Ascending aorta (tissue), 2 donors: ENCODE results near the gene STX17. TPM values are rescaled to one million over a fixed set of nuclear protein-coding genes. Genes with fewer than 3 reads are reported as not detected.
A peak's percentile ranks its signal among the peaks of the same experiment; 100 is the strongest.

Source experiments
- DNase-seq, 2 donors: peaks; one replicate each; pipeline ENCODE4 v3.0.0-alpha.2; 2019; ENCODE audit warnings: low spot score in 2 of 2
- H3K27ac ChIP-seq, 2 donors: fragments of 200-600 bp; sonication (generic); one replicate each; pipeline ENCODE4 v1.5.1; 2016 to 2017; ENCODE audit warnings: mild to moderate bottlenecking in 1 of 2
- H3K27me3 ChIP-seq: fragments of 200-600 bp; sonication (generic); one replicate; pipeline ENCODE4 v1.5.1; 2017
- H3K36me3 ChIP-seq, 2 donors: fragments of 200-600 bp; sonication (generic); one replicate each; pipeline ENCODE4 v1.5.1; 2016
- H3K4me1 ChIP-seq, 2 donors: fragments of 200-600 bp; sonication (generic); one replicate each; pipeline ENCODE4 v1.5.1; 2016 to 2017; ENCODE audit warnings: mild to moderate bottlenecking in 1 of 2
- H3K4me3 ChIP-seq, 2 donors: fragments of 200-600 bp; sonication (generic); one replicate each; pipeline ENCODE4 v1.5.1; 2016 to 2017; ENCODE audit warnings: mild to moderate bottlenecking in 1 of 2
- H3K9me3 ChIP-seq, 2 donors: fragments of 200-600 bp; sonication (generic); one replicate each; pipeline ENCODE4 v1.5.1; 2016
- CTCF ChIP-seq, 3 experiments: fragments of 200-600 bp in 2 of 3; fragments of 450-650 bp in 1 of 3; sonication (generic) in 2 of 3; IDR thresholded peaks; one replicate each; pipeline ENCODE4 v1.5.1; 2016 to 2019; ENCODE audit warnings: antibody characterized with exemption in 3 of 3, mild to moderate bottlenecking in 1 of 3, moderate library complexity in 1 of 3
- intact Hi-C: fragments of 100-400 bp; cut with DNase I; formaldehyde crosslinking; loops from one replicate; pipeline ENCODE4 v1.15.1; 2023
- total RNA-seq: library from RNA; depleted of rRNA; stranded (reverse); fragments of >200 nt; gene quantifications from one replicate; pipeline ENCODE4 v1.1.0, GENCODE V29; 2016

The STX17 gene
- total RNA-seq, 1 donor from 2014 or later: 24.9 TPM

GRCh38 chr9:99889120-99889519 is 17.3 kb upstream of the STX17 start:
- H3K4me3 ChIP-seq: no peak overlapping the region
- no peaks in the 10 kb centered on the region for H3K4me1 ChIP-seq
- H3K27ac ChIP-seq: no peak overlapping the region
- no peak for DNase-seq
- intact Hi-C loops: no loop called here
- TF ChIP-seq CTCF (IDR thresholded peaks at IDR 0.05): no peak
- H3K27me3 ChIP-seq: no peaks in the 10 kb centered on the region
- no peaks in the 10 kb centered on the region for H3K9me3 ChIP-seq
- H3K36me3 ChIP-seq: no peaks in the 10 kb centered on the region

- DNase-seq: no peak
- Histone ChIP-seq H3K27me3 (no peaks in the 10 kb centered on the region), H3K27ac (no peak overlapping the region), H3K9me3 (no peaks in the 10 kb centered on the region), H3K36me3 (no peaks in the 10 kb centered on the region), H3K4me1 (no peaks in the 10 kb centered on the region), H3K4me3 (no peak overlapping the region)
- intact Hi-C loops: no loop called here
- no peak for TF ChIP-seq CTCF (IDR thresholded peaks at IDR 0.05)
Measured at GRCh38 chr9:99894826-99895225, 11.6 kb upstream of the STX17 start.

GRCh38 chr9:99895510-99895909 is 10.9 kb upstream of the STX17 start:
- intact Hi-C loops: no loop called here
- Histone ChIP-seq H3K27ac (no peak overlapping the region), H3K27me3 (no peaks in the 10 kb centered on the region), H3K4me3 (no peak overlapping the region), H3K4me1 (no peaks in the 10 kb centered on the region), H3K36me3 (no peaks in the 10 kb centered on the region), H3K9me3 (no peaks in the 10 kb centered on the region)
- TF ChIP-seq CTCF (IDR thresholded peaks at IDR 0.05): no peak
- DNase-seq: no peak

- no peaks in the 10 kb centered on the region for H3K4me1 ChIP-seq
- no peaks in the 10 kb centered on the region for H3K27me3 ChIP-seq
- H3K9me3 ChIP-seq: no peaks in the 10 kb centered on the region
- no peak overlapping the region for H3K4me3 ChIP-seq
- no peak for TF ChIP-seq CTCF (IDR thresholded peaks at IDR 0.05)
- no peak for DNase-seq
- intact Hi-C loops: no loop called here
- no peaks in the 10 kb centered on the region for H3K36me3 ChIP-seq
- no peak overlapping the region for H3K27ac ChIP-seq
Measured at GRCh38 chr9:99896119-99896518, 10.3 kb upstream of the STX17 start.

- Histone ChIP-seq H3K27ac (no peak overlapping the region), H3K4me3 (no peak overlapping the region), H3K36me3 (no peaks in the 10 kb centered on the region), H3K9me3 (no peaks in the 10 kb centered on the region), H3K4me1 (no peaks in the 10 kb centered on the region), H3K27me3 (no peaks in the 10 kb centered on the region)
- intact Hi-C loops: loop anchor here (10.0 kb wide), 3 partner anchors 639 to 929 kb away; no protein-coding TSS in a partner anchor
- no peak for TF ChIP-seq CTCF (IDR thresholded peaks at IDR 0.05)
- DNase-seq: no peak
Measured at GRCh38 chr9:99903393-99903792, 3.1 kb upstream of the STX17 start.

- Histone ChIP-seq H3K4me1 (no peaks in the 10 kb centered on the region), H3K9me3 (no peaks in the 10 kb centered on the region), H3K27ac (peak overlapping the region; percentile 91 to 97), H3K36me3 (no peaks in the 10 kb centered on the region), H3K4me3 (peak overlapping the region; percentile 74 to 99), H3K27me3 (no peaks in the 10 kb centered on the region)
- TF ChIP-seq CTCF (IDR thresholded peaks at IDR 0.05): no peak
- intact Hi-C loops: loop anchor here (1.0 to 10.0 kb wide), 9 partner anchors 86 to 931 kb away; partner anchors contain the start of genes ALG2, ERP44, INVS and MSANTD3
- DNase-seq: no peak
Measured at GRCh38 chr9:99905833-99906402, 536 bp upstream of the STX17 start.
